PC-3 (cell line): ENCODE data around the gene DBNDD1. TPM values are rescaled to one million over a fixed set of nuclear protein-coding genes. Genes with fewer than 3 reads are reported as not detected.

Experiments used
- ATAC-seq: fragments of 200-7000 bp; cut with Tn5 transposase; 2 replicates; pipeline ENCODE4 v1.9.1; 2020; ENCODE audit warnings: mild to moderate bottlenecking, moderate library complexity
- BruUV-seq: library from RNA; stranded (reverse); fragments of 400-500 nt; replicated peaks from 2 replicates; lab custom pipeline; 2021; lab: Mats Ljungman, UMichigan
- CTCF ChIA-PET: fragments of 300-600 bp; sonication (Branson Sonifier 250); formaldehyde crosslinking; loops from one replicate; lab custom pipeline; 2022; ENCODE audit warnings: antibody characterized with exemption; lab: Charles Lee
- POLR2A ChIA-PET: fragments of 300-600 bp; sonication (Branson Sonifier 250); formaldehyde crosslinking; loops from one replicate; lab custom pipeline; 2022; ENCODE audit warnings: antibody characterized with exemption; ENCODE audit not compliant: unreplicated experiment; lab: Charles Lee
- DNase-seq: peaks from one replicate; pipeline ENCODE4 v3.0.0-alpha.2; 2015
- H2AFZ ChIP-seq: fragments of 300-600 bp; sonication (generic); 2 replicates; pipeline ENCODE4 v1.6.0; 2016; ENCODE audit warnings: antibody characterized with exemption, low read length
- H3F3A ChIP-seq: fragments of 300-600 bp; sonication (generic); one replicate; pipeline ENCODE4 v1.6.0; 2017; ENCODE audit warnings: antibody characterized with exemption, low read length, control low read depth, mild to moderate bottlenecking; ENCODE audit not compliant: unreplicated experiment
- H3K27ac ChIP-seq: fragments of 300-600 bp; sonication (generic); 2 replicates; pipeline ENCODE4 v1.5.1; 2016; ENCODE audit warnings: mild to moderate bottlenecking, low read length
- H3K27me3 ChIP-seq: fragments of 300-600 bp; sonication (generic); 2 replicates; pipeline ENCODE4 v1.6.1; 2016; ENCODE audit warnings: low read length, mixed read lengths
- H3K36me3 ChIP-seq: fragments of 300-600 bp; sonication (generic); 2 replicates; pipeline ENCODE4 v1.6.1; 2016; ENCODE audit warnings: low read depth, mixed run types, low read length, mixed read lengths
- H3K4me1 ChIP-seq: fragments of 300-600 bp; sonication (generic); 2 replicates; pipeline ENCODE4 v1.5.1; 2016; ENCODE audit warnings: low read length; ENCODE audit not compliant: insufficient read depth
- H3K4me2 ChIP-seq: fragments of 300-600 bp; sonication (generic); 2 replicates; pipeline ENCODE4 v1.6.0; 2016; ENCODE audit warnings: low read length
- H3K4me3 ChIP-seq: fragments of 300-600 bp; sonication (generic); 2 replicates; pipeline ENCODE4 v1.5.1; 2016; ENCODE audit warnings: mild to moderate bottlenecking, low read length, mixed read lengths
- H3K79me2 ChIP-seq: fragments of 300-600 bp; sonication (generic); 2 replicates; pipeline ENCODE4 v1.6.1; 2017; ENCODE audit warnings: low read length, mixed read lengths
- H3K9ac ChIP-seq: fragments of 300-600 bp; sonication (generic); 2 replicates; pipeline ENCODE4 v1.6.0; 2016; ENCODE audit warnings: mild to moderate bottlenecking, low read length
- H3K9me2 ChIP-seq: fragments of 300-600 bp; sonication (generic); replicated peaks from 2 replicates; pipeline ENCODE4 v1.6.1; 2016; ENCODE audit warnings: mixed run types, low read length, mixed read lengths
- H3K9me3 ChIP-seq: fragments of 300-600 bp; sonication (generic); 2 replicates; pipeline ENCODE4 v1.6.1; 2016; ENCODE audit warnings: low read length, mixed read lengths
- H4K20me1 ChIP-seq: fragments of 300-600 bp; sonication (generic); 2 replicates; pipeline ENCODE4 v1.6.1; 2016; ENCODE audit warnings: low read length, mixed read lengths
- CTCF ChIP-seq: fragments of 300-600 bp; sonication (generic); conservative IDR thresholded peaks from 2 replicates; pipeline ENCODE4 v1.5.1; 2017; ENCODE audit warnings: antibody characterized with exemption, low read depth, mild to moderate bottlenecking, low read length
- EZH2 ChIP-seq: fragments of 300-600 bp; sonication (generic); IDR thresholded peaks from one replicate; pipeline ENCODE4 v1.6.1; 2017; ENCODE audit warnings: antibody characterized with exemption, mild to moderate bottlenecking, low read length; ENCODE audit not compliant: unreplicated experiment
- EZH2phosphoT487 ChIP-seq: fragments of 300-600 bp; sonication (generic); IDR thresholded peaks from 2 replicates; pipeline ENCODE4 v1.6.1; 2018; ENCODE audit warnings: mild to moderate bottlenecking, antibody characterized with exemption, low read length, borderline replicate concordance
- intact Hi-C: fragments of 100-400 bp; cut with micrococcal nuclease; formaldehyde crosslinking; loops from 2 replicates; pipeline ENCODE4 v1.9.0; 2023
- total RNA-seq: library from RNA; depleted of rRNA; stranded (reverse); fragments of >200 nt; gene quantifications from 2 replicates; pipeline ENCODE4 v1.2.3, GENCODE V29; 2014

Gene DBNDD1
- total RNA-seq, 1 experiment from 2014 or later: 21.1 TPM

- Histone ChIP-seq H2AFZ (peak overlapping the region; percentile 81), H3K9me3 (no peaks in the 10 kb centered on the region), H3K4me1 (peaks cover 35% of the 10 kb centered on the region), H3F3A (no peaks in the 10 kb centered on the region), H3K27ac (peak overlapping the region; percentile 69), H3K9me2 (no peaks in the 10 kb centered on the region), H3K79me2 (peaks cover 21% of the 10 kb centered on the region), H3K9ac (peak overlapping the region; percentile 82), H3K27me3 (no peaks in the 10 kb centered on the region), H3K36me3 (no peaks in the 10 kb centered on the region), H3K4me3 (peak overlapping the region; percentile 77), H4K20me1 (no peaks in the 10 kb centered on the region), H3K4me2 (peak overlapping the region; percentile 86)
- no peak for DNase-seq
- no peak for ATAC-seq
- TSS peak; percentile 21 for BruUV-seq
- intact Hi-C loops: no loop called here
- TF ChIP-seq EZH2phosphoT487: no peak
- ChIA-PET CTCF (interaction anchor here (0.6 kb wide), 1 partner anchor 61 kb away, joined by 4 read pairs; no protein-coding TSS in a partner anchor), POLR2A (interaction anchor here (0.6 kb wide), 1 partner anchor 96 kb away, joined by 5 read pairs; no protein-coding TSS in a partner anchor)
Measured at GRCh38 chr16:90020260-90020837, 1.1 kb upstream of the DBNDD1 start.

GRCh38 chr16:90019543-90020259 lies 445 bp upstream of the DBNDD1 start:
- TF ChIP-seq EZH2 (no peak), EZH2phosphoT487 (no peak), CTCF (0 out of 2 replicates have a peak, but pooled peaks have one; percentile 33)
- Histone ChIP-seq H4K20me1 (no peaks in the 10 kb centered on the region), H3K79me2 (peaks cover 21% of the 10 kb centered on the region), H3K27me3 (no peaks in the 10 kb centered on the region), H3K9ac (peak overlapping the region; percentile 82), H3K27ac (peak overlapping the region; percentile 69), H3K9me3 (no peaks in the 10 kb centered on the region), H3K4me1 (peaks cover 35% of the 10 kb centered on the region), H3K4me3 (peak overlapping the region; percentile 77), H3K9me2 (no peaks in the 10 kb centered on the region), H3K36me3 (no peaks in the 10 kb centered on the region), H3K4me2 (peak overlapping the region; percentile 86), H2AFZ (peak overlapping the region; percentile 81), H3F3A (no peaks in the 10 kb centered on the region)
- no TSS peak for BruUV-seq
- POLR2A ChIA-PET: interaction anchor here (0.6 kb wide), 1 partner anchor 95 kb away, joined by 5 read pairs; no protein-coding TSS in a partner anchor
- intact Hi-C loops: no loop called here
- CTCF ChIA-PET: interaction anchor here (0.6 kb wide), 2 partner anchors 42 to 62 kb away, joined by 3 to 4 read pairs; no protein-coding TSS in a partner anchor
- peak; percentile 44 for DNase-seq
- peak; percentile 30 for ATAC-seq

- no peak for TF ChIP-seq EZH2
- no peak for TF ChIP-seq EZH2phosphoT487
- TF ChIP-seq CTCF: no peak
- BruUV-seq: no TSS peak
- Histone ChIP-seq H3F3A (no peaks in the 10 kb centered on the region), H2AFZ (peak overlapping the region; percentile 76), H3K27me3 (no peaks in the 10 kb centered on the region), H3K9me3 (no peaks in the 10 kb centered on the region), H3K4me2 (peak overlapping the region; percentile 97), H4K20me1 (no peaks in the 10 kb centered on the region), H3K27ac (no peak overlapping the region), H3K9me2 (no peaks in the 10 kb centered on the region), H3K4me1 (peaks cover 33% of the 10 kb centered on the region), H3K79me2 (peaks cover 17% of the 10 kb centered on the region), H3K9ac (peak overlapping the region; percentile 60; the same call in 1 of the 2 replicates), H3K4me3 (peak overlapping the region; percentile 73), H3K36me3 (no peaks in the 10 kb centered on the region)
- CTCF ChIA-PET: interaction anchor here (0.6 kb wide), 1 partner anchor 332 kb away, joined by 3 read pairs; the partner anchor contains the start of gene CDK10
- intact Hi-C loops: no loop called here
- POLR2A ChIA-PET: no interaction called here
- ATAC-seq (peak; percentile 6; the same call in 1 of the 2 replicates), DNase-seq (peak; percentile 9)
Measured at GRCh38 chr16:90018297-90018651, 982 bp downstream of the DBNDD1 start.
